Endothelial cell of umbilical vein (primary cell): Measurements from ENCODE around the gene ZC3H14. TPM values are rescaled to one million over a fixed set of nuclear protein-coding genes. Genes with fewer than 3 reads are reported as not detected.
A peak's percentile ranks its signal among the peaks of the same experiment; 100 is the strongest.

Experiments used
- Bru-seq: library from RNA; stranded (reverse); fragments of 400-500 nt; gene quantifications from one replicate; lab custom pipeline; 2021; lab: Mats Ljungman, UMichigan
- BruChase-seq, 2 experiments: library from RNA; stranded (reverse); fragments of 400-500 nt; gene quantifications; one replicate each; lab custom pipeline; 2021; lab: Mats Ljungman, UMichigan
- BruUV-seq: library from RNA; stranded (reverse); fragments of 400-500 nt; replicated peaks from 2 replicates; lab custom pipeline; 2021; lab: Mats Ljungman, UMichigan
- CTCF ChIA-PET: fragments of 300-600, 350-600 bp; sonication (Branson Sonifier 250); formaldehyde crosslinking; loops from one replicate; lab custom pipeline; 2021; ENCODE audit warnings: antibody characterized with exemption, inconsistent platforms; lab: Charles Lee
- POLR2A ChIA-PET: fragments of 300-600, 350-600 bp; sonication (Branson Sonifier 250); formaldehyde crosslinking; loops from one replicate; lab custom pipeline; 2021; ENCODE audit warnings: antibody characterized with exemption, inconsistent platforms; lab: Charles Lee
- DNase-seq: peaks from one replicate; pipeline ENCODE4 v3.0.0-alpha.2; 2011; ENCODE audit warnings: low read depth, low spot score
- FAIRE-seq: peaks from 2 replicates; lab custom pipeline; 2011; peaks lifted over from hg19 to GRCh38; lab: Jason Lieb, UNC
- H2AFZ ChIP-seq: 2 replicates; pipeline ENCODE4 v1.6.0; 2012; ENCODE audit warnings: low read depth, low read length, control low read depth, inconsistent platforms
- H3K27ac ChIP-seq: 2 replicates; pipeline ENCODE4 v1.5.1; 2011; ENCODE audit warnings: low read depth, mild to moderate bottlenecking, control low read depth, low read length, moderate library complexity; ENCODE audit not compliant: insufficient read depth
- H3K27me3 ChIP-seq, 2 experiments: 2 replicates each; pipeline versions ENCODE4 v1.6.0 to v1.6.1; 2011; ENCODE audit warnings: low read length in 2 of 2, mixed read lengths in 1 of 2; ENCODE audit not compliant: control insufficient read depth in 2 of 2, insufficient read depth in 2 of 2
- H3K36me3 ChIP-seq, 2 experiments: 2 replicates in 1 of 2; 3 replicates in 1 of 2; pipeline ENCODE4 v1.5.1; 2011; ENCODE audit warnings: low read length in 2 of 2, mild to moderate bottlenecking in 1 of 2, moderate library complexity in 1 of 2; ENCODE audit not compliant: control insufficient read depth in 2 of 2, insufficient read depth in 2 of 2; ENCODE audit errors: extremely low read depth in 1 of 2
- H3K4me1 ChIP-seq: 3 replicates; pipeline ENCODE4 v1.5.1; 2011; ENCODE audit warnings: mild to moderate bottlenecking, low read length; ENCODE audit not compliant: control insufficient read depth, insufficient read depth; ENCODE audit errors: extremely low read depth
- H3K4me2 ChIP-seq: 2 replicates; pipeline ENCODE4 v1.6.1; 2011; ENCODE audit warnings: low read length, control low read depth, mixed read lengths; ENCODE audit not compliant: insufficient read depth
- H3K4me3 ChIP-seq, 3 experiments: fragments of 200-600 bp in 1 of 3; sonication (generic), shearing (Covaris generic) in 1 of 3; replicated peaks in 1 of 3; 2 replicates each; pipeline ENCODE4 v1.5.1; 2011 to 2016; ENCODE audit warnings: control low read depth in 3 of 3, low read length in 3 of 3, mild to moderate bottlenecking in 2 of 3, inconsistent platforms in 1 of 3, low read depth in 1 of 3, moderate library complexity in 1 of 3; ENCODE audit not compliant: insufficient read depth in 1 of 3
- H3K79me2 ChIP-seq: 2 replicates; pipeline ENCODE4 v1.6.0; 2012; ENCODE audit warnings: low read length, inconsistent platforms; ENCODE audit not compliant: control insufficient read depth, insufficient read depth
- H3K9ac ChIP-seq: replicated peaks from 2 replicates; pipeline ENCODE3; 2011; ENCODE audit warnings: low read length, control low read depth; ENCODE audit not compliant: insufficient read depth; ENCODE audit errors: extremely low read depth
- H3K9me1 ChIP-seq: replicated peaks from 3 replicates; pipeline ENCODE4 v1.6.0; 2011; ENCODE audit warnings: mild to moderate bottlenecking, low read length; ENCODE audit not compliant: control insufficient read depth, insufficient read depth; ENCODE audit errors: extremely low read depth
- H3K9me3 ChIP-seq: replicated peaks from 2 replicates; pipeline ENCODE4 v1.5.1; 2012; ENCODE audit warnings: low read length, inconsistent platforms; ENCODE audit not compliant: control insufficient read depth, insufficient read depth
- H4K20me1 ChIP-seq: replicated peaks from 2 replicates; pipeline ENCODE3; 2011; ENCODE audit warnings: mild to moderate bottlenecking, low read length; ENCODE audit not compliant: control insufficient read depth, insufficient read depth; ENCODE audit errors: extremely low read depth
- CTCF ChIP-seq, 2 donors: IDR thresholded peaks; 1 replicate in 1 of 2; 2 replicates in 1 of 2; pipeline ENCODE4 v1.5.1; 2011; ENCODE audit warnings: low read length in 2 of 2, mild to moderate bottlenecking in 2 of 2, moderate library complexity in 2 of 2, control low read depth in 1 of 2, inconsistent platforms in 1 of 2, low read depth in 1 of 2; ENCODE audit not compliant: insufficient read depth in 1 of 2; ENCODE audit errors: extremely low read depth in 1 of 2
- EZH2 ChIP-seq: IDR thresholded peaks from 2 replicates; pipeline ENCODE4 v1.6.1; 2012; ENCODE audit warnings: borderline replicate concordance, low read depth, mild to moderate bottlenecking, moderate library complexity, low read length, inconsistent platforms; ENCODE audit not compliant: severe bottlenecking
- FOS ChIP-seq: IDR thresholded peaks from 2 replicates; pipeline ENCODE4 v1.6.1; 2011; ENCODE audit warnings: mild to moderate bottlenecking, low read length, moderate library complexity, borderline replicate concordance; ENCODE audit not compliant: insufficient read depth
- GATA2 ChIP-seq: IDR thresholded peaks from 2 replicates; pipeline ENCODE4 v1.7.0; 2011; ENCODE audit warnings: low read depth, mild to moderate bottlenecking, moderate library complexity, mixed read lengths, low read length; ENCODE audit not compliant: insufficient read length, insufficient read depth
- JUN ChIP-seq: IDR thresholded peaks from 2 replicates; pipeline ENCODE4 v1.6.1; 2011; ENCODE audit warnings: borderline replicate concordance, low read depth; ENCODE audit not compliant: insufficient read length, insufficient read depth
- MAX ChIP-seq: IDR thresholded peaks from 2 replicates; pipeline ENCODE4 v1.6.1; 2011; ENCODE audit not compliant: insufficient read depth, insufficient read length
- MYC ChIP-seq: IDR thresholded peaks from one replicate; pipeline ENCODE4 v1.6.1; 2011; ENCODE audit warnings: mild to moderate bottlenecking, low read depth, low read length
- POLR2A ChIP-seq: IDR thresholded peaks from 2 replicates; pipeline ENCODE4 v1.6.1; 2012; ENCODE audit warnings: low read depth, mild to moderate bottlenecking, control low read depth, low read length
- POLR2AphosphoS5 ChIP-seq: IDR thresholded peaks from 2 replicates; pipeline ENCODE4 v1.6.1; 2012; ENCODE audit warnings: low read depth, mild to moderate bottlenecking, control low read depth, low read length, moderate library complexity; ENCODE audit not compliant: insufficient read depth
- dilution Hi-C: fragments of 300-500 bp; cut with MboI; formaldehyde crosslinking; loops from one replicate; pipeline ENCODE4 v1.15.0; 2019; ENCODE audit warnings: low sequenced_read_pairs; ENCODE audit not compliant: extremely low pct_ligation_motif_present
- intact Hi-C: fragments of 100-400 bp; cut with micrococcal nuclease; formaldehyde crosslinking; loops from one replicate; pipeline ENCODE4 v1.10.0; 2022
- long read RNA-seq: library from polyadenylated mRNA; stranded (forward); transcript quantifications from one replicate; pipeline ENCODE4 v2.0.0, GENCODE V29; 2021
- polyA minus RNA-seq, 3 experiments: library from RNA; depleted of rRNA, polyadenylated mRNA; stranded (reverse); fragments of >200 nt; gene quantifications; 1 replicate in 1 of 3; 2 replicates in 2 of 3; pipeline ENCODE4 v1.2.3, GENCODE V29; 2011
- polyA plus RNA-seq, 4 experiments: library from polyadenylated mRNA; depleted of rRNA in 3 of 4; stranded (reverse) in 3 of 4; unstranded in 1 of 4; fragments of >200 nt; gene quantifications; 2 replicates each; pipeline versions ENCODE4 v1.2.1 to v1.2.3, GENCODE V29; 2011 to 2012; ENCODE audit warnings: missing spikeins in 1 of 4
- total RNA-seq: library from RNA; stranded (reverse); gene quantifications from 2 replicates; pipeline ENCODE4 v1.2.3, GENCODE V29; 2021

Gene ZC3H14
- total RNA-seq (59.6 and 61.8 TPM in 2 replicates), polyA plus RNA-seq (61.2 and 62.3 TPM in 2 replicates), polyA minus RNA-seq (163 and 174 TPM in 2 replicates), Bru-seq, nascent RNA (percentile 84 among the genes with signal in this experiment), BruChase-seq, experiment 1, labeled RNA remaining after a 6-hour chase (percentile 86 among the genes with signal in this experiment), BruChase-seq, experiment 2, labeled RNA remaining after a 2-hour chase (percentile 87 among the genes with signal in this experiment)
- 71.1 and 77.7 TPM in 2 replicates for polyA plus RNA-seq (2011; cell fraction: cytosol; rRNA removed)
- 105 and 123 TPM in 2 replicates for polyA plus RNA-seq (2011; cell fraction: nucleus; rRNA removed)
- polyA plus RNA-seq (2012), result 39.2 and 49.9 TPM in 2 replicates
- 87.2 TPM for polyA minus RNA-seq (2011; cell fraction: cytosol; rRNA and poly(A)+ RNA removed)
- polyA minus RNA-seq (2011; cell fraction: nucleus; rRNA and poly(A)+ RNA removed), result 39.6 and 72.8 TPM in 2 replicates
- long read RNA-seq, full-length matches to known transcripts, result 60 of 121 reads
- long read RNA-seq, partial matches to known transcripts, result 4 of 121 reads
- long read RNA-seq, other reads (novel, unspliced or antisense), result 57 of 121 reads

GRCh38 chr14:88562831-88563686 is at the start of gene ZC3H14:
TSS of gene ZC3H14 (plus strand) at chr14:88563037. CDS start at chr14:88563134, 97 bp downstream.
- peak; percentile 81 for FAIRE-seq
- H4K20me1 ChIP-seq, result peaks cover 3% of the 10 kb centered on the region
- H3K27me3 ChIP-seq, result no peaks in the 10 kb centered on the region
- peak within 1 kb of the TSS; percentile 87 for H3K9ac ChIP-seq
- peak; percentile 93 for DNase-seq
- H3K79me2 ChIP-seq, result peaks cover 21% of the 10 kb centered on the region
- TF ChIP-seq CTCF (IDR thresholded peaks at IDR 0.05; ENCODE audit: extremely low read depth in 1 of 2, insufficient read depth in 1 of 2, low read depth in 1 of 2, low read length in 2 of 2) (no peak), MAX (no peak), MYC (peak; percentile 56), POLR2A (peak; percentile 83), JUN (no peak), GATA2 (no peak), FOS (no peak), POLR2AphosphoS5 (no peak), EZH2 (no peak)
- intact Hi-C loops (loop anchor here (1.0 to 5.0 kb wide), 5 partner anchors 12 to 616 kb away; partner anchors contain the start of gene GALC), dilution Hi-C loops (no loop called here)
- peaks cover 2% of the 10 kb centered on the region in 2 experiments for H3K36me3 ChIP-seq
- H3K27ac ChIP-seq, result peak within 1 kb of the TSS; percentile 72
- peak within 1 kb of the TSS; percentile 77 to 96 (median 86) for H3K4me3 ChIP-seq
- peak within 1 kb of the TSS; percentile 98 for H2AFZ ChIP-seq
- H3K4me1 ChIP-seq, result peaks cover 14% of the 10 kb centered on the region
- BruUV-seq, result no TSS peak
- CTCF ChIA-PET, result interaction anchor here (1.0 to 1.5 kb wide), 2 partner anchors 10 to 62 kb away, joined by 3 to 7 read pairs; no protein-coding TSS in a partner anchor
- H3K9me1 ChIP-seq, result no peaks in the 10 kb centered on the region
- peak within 1 kb of the TSS; percentile 97 for H3K4me2 ChIP-seq
- no peaks in the 10 kb centered on the region for H3K9me3 ChIP-seq
- POLR2A ChIA-PET, result no interaction called here
